VCaP (cell line): ENCODE data around the gene LDLRAD4.
A peak's percentile ranks its signal among the peaks of the same experiment; 100 is the strongest.

Experiments
- H3K27ac ChIP-seq: fragments of 450-650 bp; 2 replicates; pipeline ENCODE4 v1.5.1; 2017
- TF ChIP-seq, protein P1 (sequence below): fragments of 450-650 bp; conservative IDR thresholded peaks from 2 replicates; pipeline ENCODE4 v1.5.1; 2017; ENCODE audit warnings: mild to moderate bottlenecking, moderate library complexity

The LDLRAD4 gene

DNA sequence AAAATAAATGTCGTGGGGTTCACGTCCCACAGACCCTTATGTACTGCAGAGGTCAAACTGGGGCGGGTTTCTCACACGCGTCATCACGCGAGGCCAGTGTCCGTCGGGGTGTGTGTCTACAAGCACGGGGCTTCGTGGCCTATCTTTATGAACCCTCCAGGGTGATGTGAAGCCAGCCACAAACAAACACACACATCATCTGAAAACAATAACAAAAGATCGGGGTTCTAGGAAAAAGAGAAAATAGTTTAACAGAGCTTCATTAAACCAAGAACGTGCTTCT lies 23.3 kb downstream of the LDLRAD4 start:
- H3K27ac ChIP-seq: no peak overlapping the region
- TF ChIP-seq, protein P1, sequence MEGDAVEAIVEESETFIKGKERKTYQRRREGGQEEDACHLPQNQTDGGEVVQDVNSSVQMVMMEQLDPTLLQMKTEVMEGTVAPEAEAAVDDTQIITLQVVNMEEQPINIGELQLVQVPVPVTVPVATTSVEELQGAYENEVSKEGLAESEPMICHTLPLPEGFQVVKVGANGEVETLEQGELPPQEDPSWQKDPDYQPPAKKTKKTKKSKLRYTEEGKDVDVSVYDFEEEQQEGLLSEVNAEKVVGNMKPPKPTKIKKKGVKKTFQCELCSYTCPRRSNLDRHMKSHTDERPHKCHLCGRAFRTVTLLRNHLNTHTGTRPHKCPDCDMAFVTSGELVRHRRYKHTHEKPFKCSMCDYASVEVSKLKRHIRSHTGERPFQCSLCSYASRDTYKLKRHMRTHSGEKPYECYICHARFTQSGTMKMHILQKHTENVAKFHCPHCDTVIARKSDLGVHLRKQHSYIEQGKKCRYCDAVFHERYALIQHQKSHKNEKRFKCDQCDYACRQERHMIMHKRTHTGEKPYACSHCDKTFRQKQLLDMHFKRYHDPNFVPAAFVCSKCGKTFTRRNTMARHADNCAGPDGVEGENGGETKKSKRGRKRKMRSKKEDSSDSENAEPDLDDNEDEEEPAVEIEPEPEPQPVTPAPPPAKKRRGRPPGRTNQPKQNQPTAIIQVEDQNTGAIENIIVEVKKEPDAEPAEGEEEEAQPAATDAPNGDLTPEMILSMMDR: no peak

DNA sequence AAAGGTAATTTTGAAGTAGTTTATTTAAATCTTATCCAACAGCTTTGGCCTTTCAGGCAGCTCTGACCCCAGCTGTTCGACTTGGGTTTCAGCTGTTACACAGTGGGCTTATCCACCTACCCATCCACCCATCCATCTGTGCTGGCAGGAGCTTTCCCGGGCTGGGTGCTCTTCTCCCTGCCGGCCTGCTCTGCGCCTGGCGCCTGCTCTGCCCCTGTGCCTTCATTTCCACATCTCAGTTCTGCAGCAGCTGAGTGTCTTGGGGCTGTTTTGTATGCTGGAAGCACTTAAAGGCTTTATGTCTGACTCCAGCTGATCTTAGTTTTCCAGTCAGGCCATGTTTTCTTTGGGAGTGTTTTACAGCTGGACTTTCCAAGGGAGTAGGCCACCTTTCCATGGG lies 24.2 kb downstream of the LDLRAD4 start:
- TF ChIP-seq, protein P1: no peak
- no peak overlapping the region for H3K27ac ChIP-seq

DNA sequence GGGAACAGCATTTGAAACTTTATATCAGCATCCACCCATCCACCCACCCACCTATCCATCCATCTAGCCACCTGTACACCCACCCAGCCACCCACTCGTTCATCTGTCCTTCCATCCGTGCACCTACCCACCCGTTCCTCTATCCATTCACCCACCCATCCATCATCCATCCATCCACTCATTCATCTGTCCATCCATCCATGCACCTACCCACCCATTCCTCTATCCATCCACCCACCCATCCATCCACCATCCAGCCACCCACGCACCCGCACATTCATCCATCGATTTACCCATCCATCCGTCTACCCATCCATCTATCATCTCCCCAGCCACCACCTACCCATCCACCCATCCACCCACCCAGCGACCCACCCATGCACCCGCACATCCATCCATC lies 24.8 kb downstream of the LDLRAD4 start:
- no peak overlapping the region for H3K27ac ChIP-seq
- TF ChIP-seq, protein P1: no peak

DNA sequence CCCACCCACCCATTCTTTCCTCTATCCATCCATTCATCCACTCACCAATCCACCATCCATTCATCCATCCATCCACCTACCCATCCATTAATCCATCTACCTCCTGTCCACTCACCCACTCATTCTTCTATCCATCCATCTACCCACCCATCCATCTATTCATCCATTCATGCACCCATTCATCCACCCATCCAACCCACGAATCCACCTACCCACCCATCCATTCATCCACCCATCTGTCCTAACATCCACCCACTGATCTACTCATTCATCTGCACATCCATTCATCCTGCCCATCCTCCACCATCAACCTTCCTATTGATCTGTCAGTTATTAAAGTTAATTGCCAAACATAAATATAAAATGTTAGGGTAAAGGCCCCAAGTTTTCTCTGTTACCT lies 25.6 kb downstream of the LDLRAD4 start:
- no peak overlapping the region for H3K27ac ChIP-seq
- TF ChIP-seq, protein P1: no peak

GRCh38 chr18:13245481-13246000 lies 27.0 kb downstream of the LDLRAD4 start:
- peak overlapping the region; percentile 30; the same call in 1 of the 2 replicates for H3K27ac ChIP-seq
- TF ChIP-seq, protein P1: no peak; the same call in 1 of the 2 replicates

GRCh38 chr18:13246121-13246520 lies 27.6 kb downstream of the LDLRAD4 start:
- H3K27ac ChIP-seq: peak overlapping the region; percentile 30; the same call in 1 of the 2 replicates
- TF ChIP-seq, protein P1: no peak

GRCh38 chr18:13246591-13246990 lies 28.0 kb downstream of the LDLRAD4 start:
- no peak overlapping the region for H3K27ac ChIP-seq
- TF ChIP-seq, protein P1: no peak
